SH-SY5Y (cell line): ENCODE results near the gene FAXDC2.

ENCODE experiments used
- GATA2 ChIP-seq: IDR thresholded peaks from 2 replicates; pipeline ENCODE4 v1.6.1; 2011; ENCODE audit warnings: mild to moderate bottlenecking, low read depth, low read length
- GATA3 ChIP-seq: IDR thresholded peaks from 2 replicates; pipeline ENCODE4 v1.6.1; 2011; ENCODE audit warnings: low read depth, mild to moderate bottlenecking, low read length, moderate library complexity

DNA sequence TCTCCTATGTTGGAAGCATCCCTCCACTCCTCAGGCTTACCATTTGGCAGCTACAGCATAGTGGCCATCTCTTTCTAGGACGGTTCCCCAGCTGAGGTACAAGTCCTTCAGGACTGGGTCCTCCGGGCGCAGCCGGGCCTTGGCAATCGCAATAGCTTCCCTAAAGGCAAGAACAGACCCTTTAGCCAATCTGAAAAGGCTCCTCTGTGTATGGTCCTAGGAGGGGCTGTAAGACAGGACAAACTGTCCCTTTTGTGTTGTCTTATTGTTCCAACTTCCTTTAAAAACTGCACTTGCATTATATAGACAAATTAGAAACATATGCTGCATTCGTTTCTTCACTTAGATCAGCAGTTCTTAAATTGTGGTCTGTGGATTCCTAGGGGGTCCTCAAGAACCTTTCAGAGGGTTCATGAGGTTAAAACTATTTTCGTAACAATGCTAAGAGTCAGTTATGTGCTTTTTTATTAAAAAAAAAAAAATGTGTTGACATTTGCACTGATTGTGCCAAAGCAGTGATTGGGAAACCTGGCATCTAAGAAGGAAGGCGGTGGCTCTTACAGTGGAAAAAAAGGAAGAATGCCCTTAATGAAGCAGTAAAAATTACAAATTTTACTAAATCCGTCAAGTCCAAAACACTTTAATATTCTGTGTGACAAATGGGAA, 48.9 kb upstream of the FAXDC2 start:
- TF ChIP-seq GATA3 (no peak), GATA2 (no peak)
